GM10248 (cell line): Measurements from ENCODE around the gene ADIPOR2.

ENCODE experiments used
- CTCF ChIA-PET: fragments of 300-600 bp; sonication (Branson Sonifier 250); formaldehyde crosslinking; extraction: SDS; loops from one replicate; lab custom pipeline; 2021; ENCODE audit warnings: antibody characterized with exemption; lab: Yijun Ruan, JAX
- POLR2A ChIA-PET: fragments of 350-650 bp; sonication (Branson Sonifier 250); formaldehyde crosslinking; extraction: SDS; loops from one replicate; lab custom pipeline; 2020; ENCODE audit warnings: antibody characterized with exemption; lab: Yijun Ruan, JAX
- DNase-seq: peaks from one replicate; pipeline ENCODE4 v3.0.0; 2012; ENCODE audit errors: extremely low spot score
- TF ChIP-seq, protein P1 (sequence below): IDR thresholded peaks from 2 replicates; pipeline ENCODE4 v1.5.1; 2012; ENCODE audit warnings: mild to moderate bottlenecking, low read depth; ENCODE audit errors: extremely low read depth, missing control alignments, control extremely low read depth

ADIPOR2 gene, protein sequence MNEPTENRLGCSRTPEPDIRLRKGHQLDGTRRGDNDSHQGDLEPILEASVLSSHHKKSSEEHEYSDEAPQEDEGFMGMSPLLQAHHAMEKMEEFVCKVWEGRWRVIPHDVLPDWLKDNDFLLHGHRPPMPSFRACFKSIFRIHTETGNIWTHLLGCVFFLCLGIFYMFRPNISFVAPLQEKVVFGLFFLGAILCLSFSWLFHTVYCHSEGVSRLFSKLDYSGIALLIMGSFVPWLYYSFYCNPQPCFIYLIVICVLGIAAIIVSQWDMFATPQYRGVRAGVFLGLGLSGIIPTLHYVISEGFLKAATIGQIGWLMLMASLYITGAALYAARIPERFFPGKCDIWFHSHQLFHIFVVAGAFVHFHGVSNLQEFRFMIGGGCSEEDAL

GRCh38 chr12:1690578-1691122, at the start of gene ADIPOR2:
ADIPOR2 (plus strand) TSS chr12:1691070; CDS start chr12:1754344, 63,274 bp downstream.
- CTCF ChIA-PET, result interaction anchor here (2.2 kb wide), 1 partner anchor 19 kb away, joined by 5 read pairs; no protein-coding TSS in a partner anchor
- POLR2A ChIA-PET, result interaction anchor here (1.1 kb wide), 1 partner anchor 20 kb away, joined by 3 read pairs; no protein-coding TSS in a partner anchor
- TF ChIP-seq, protein P1, sequence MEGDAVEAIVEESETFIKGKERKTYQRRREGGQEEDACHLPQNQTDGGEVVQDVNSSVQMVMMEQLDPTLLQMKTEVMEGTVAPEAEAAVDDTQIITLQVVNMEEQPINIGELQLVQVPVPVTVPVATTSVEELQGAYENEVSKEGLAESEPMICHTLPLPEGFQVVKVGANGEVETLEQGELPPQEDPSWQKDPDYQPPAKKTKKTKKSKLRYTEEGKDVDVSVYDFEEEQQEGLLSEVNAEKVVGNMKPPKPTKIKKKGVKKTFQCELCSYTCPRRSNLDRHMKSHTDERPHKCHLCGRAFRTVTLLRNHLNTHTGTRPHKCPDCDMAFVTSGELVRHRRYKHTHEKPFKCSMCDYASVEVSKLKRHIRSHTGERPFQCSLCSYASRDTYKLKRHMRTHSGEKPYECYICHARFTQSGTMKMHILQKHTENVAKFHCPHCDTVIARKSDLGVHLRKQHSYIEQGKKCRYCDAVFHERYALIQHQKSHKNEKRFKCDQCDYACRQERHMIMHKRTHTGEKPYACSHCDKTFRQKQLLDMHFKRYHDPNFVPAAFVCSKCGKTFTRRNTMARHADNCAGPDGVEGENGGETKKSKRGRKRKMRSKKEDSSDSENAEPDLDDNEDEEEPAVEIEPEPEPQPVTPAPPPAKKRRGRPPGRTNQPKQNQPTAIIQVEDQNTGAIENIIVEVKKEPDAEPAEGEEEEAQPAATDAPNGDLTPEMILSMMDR, result no peak
- peak; percentile 96 for DNase-seq

DNA sequence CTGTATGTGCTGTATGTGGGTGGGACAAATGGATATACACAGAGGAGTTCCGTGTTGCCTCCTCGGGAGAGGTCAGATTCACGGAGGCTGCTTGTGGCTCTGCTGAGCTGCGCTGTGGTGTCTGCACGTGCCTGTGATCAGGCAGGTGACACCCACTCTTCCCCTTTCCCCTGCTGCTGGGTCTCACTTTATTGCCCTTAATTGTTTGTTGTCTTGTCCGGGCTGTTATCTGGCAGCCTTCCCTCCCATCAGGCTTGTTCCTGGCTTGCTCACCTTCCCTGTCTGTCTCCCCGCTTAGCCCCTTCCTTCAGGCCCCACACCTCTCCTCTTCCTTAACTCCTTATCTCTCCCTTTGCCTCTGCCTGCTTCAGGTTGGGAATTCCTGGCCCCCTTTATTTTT, 48.4 kb upstream of the ADIPOR2 start:
- ChIA-PET CTCF (interaction anchor here (2.3 to 20.3 kb wide), 3 partner anchors 9 to 147 kb away, joined by 16 to 627 read pairs (median 30); no protein-coding TSS in a partner anchor), POLR2A (no interaction called here)
- no peak for DNase-seq
- TF ChIP-seq, protein P1, result no peak

GRCh38 chr12:1643043-1643442, 47.8 kb upstream of the ADIPOR2 start:
- DNase-seq, result no peak
- TF ChIP-seq, protein P1, result no peak
- POLR2A ChIA-PET, result no interaction called here
- CTCF ChIA-PET, result interaction anchor here (2.3 to 20.3 kb wide), 3 partner anchors 10 to 146 kb away, joined by 16 to 627 read pairs (median 30); no protein-coding TSS in a partner anchor

DNA sequence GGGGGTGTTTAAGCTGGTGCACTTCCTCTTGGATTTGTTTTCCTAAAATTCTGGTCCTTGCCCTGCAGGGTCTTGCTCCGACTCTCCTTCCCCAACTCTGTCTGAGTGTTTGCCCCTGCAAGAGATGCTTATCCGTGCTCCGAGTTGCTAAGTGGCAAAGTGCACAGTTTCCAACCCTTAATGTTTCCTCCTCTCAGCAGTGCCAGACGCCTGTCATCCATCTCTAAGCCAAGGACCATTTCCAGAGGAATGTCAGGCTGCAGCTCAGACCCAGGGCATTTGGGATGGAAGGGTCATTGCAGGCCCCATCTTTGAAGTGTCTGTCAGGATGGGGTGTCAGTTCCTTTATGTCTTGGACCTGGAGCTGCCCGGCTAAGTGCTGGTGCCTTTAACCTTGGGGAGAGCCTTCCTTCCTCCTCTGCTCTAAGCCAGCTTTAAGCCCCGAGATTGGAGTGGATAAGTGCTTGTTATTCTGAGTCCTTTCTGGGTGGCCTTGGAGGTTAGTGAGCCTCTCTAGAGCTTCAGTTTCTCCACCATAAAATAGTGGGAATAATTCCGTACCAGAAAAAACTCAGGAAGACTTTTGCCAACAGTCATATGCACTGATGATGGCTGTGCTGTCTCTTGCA, 46.9 kb upstream of the ADIPOR2 start:
- TF ChIP-seq, protein P1, result no peak
- no peak for DNase-seq
- CTCF ChIA-PET, result interaction anchor here (2.3 to 20.3 kb wide), 3 partner anchors 9 to 145 kb away, joined by 16 to 627 read pairs (median 30); no protein-coding TSS in a partner anchor
- POLR2A ChIA-PET, result no interaction called here

- CTCF ChIA-PET, result interaction anchor here (2.0 to 20.3 kb wide), 4 partner anchors 8 to 144 kb away, joined by 6 to 627 read pairs (median 23); no protein-coding TSS in a partner anchor
- POLR2A ChIA-PET, result no interaction called here
- TF ChIP-seq, protein P1, result no peak
- no peak for DNase-seq
Observed at GRCh38 chr12:1644534-1645438, 46.1 kb upstream of the ADIPOR2 start.
